Neuronal stem cell (in vitro differentiated cells): Measurements from ENCODE around the gene XYLT2.
A peak's percentile ranks its signal among the peaks of the same experiment; 100 is the strongest.

ENCODE experiments used
- DNase-seq: peaks from one replicate; pipeline ENCODE4 v3.0.0-alpha.2; 2013; ENCODE audit warnings: low spot score
- H2AFZ ChIP-seq: one replicate; pipeline ENCODE4 v1.6.1; 2013; ENCODE audit warnings: mild to moderate bottlenecking, low read length, inconsistent platforms
- H2AK5ac ChIP-seq: 2 replicates; pipeline ENCODE4 v1.6.1; 2013; ENCODE audit warnings: low read depth, mild to moderate bottlenecking, inconsistent platforms, low read length, moderate library complexity, mixed read lengths
- H2BK120ac ChIP-seq: 2 replicates; pipeline ENCODE4 v1.6.1; 2013; ENCODE audit warnings: low read depth, mild to moderate bottlenecking, inconsistent platforms, low read length, moderate library complexity, mixed read lengths
- H2BK12ac ChIP-seq: one replicate; pipeline ENCODE4 v1.6.1; 2013; ENCODE audit warnings: low read length, inconsistent platforms
- H2BK15ac ChIP-seq: 2 replicates; pipeline ENCODE4 v1.6.1; 2013; ENCODE audit warnings: mild to moderate bottlenecking, low read length, inconsistent platforms, mixed read lengths
- H2BK5ac ChIP-seq: one replicate; pipeline ENCODE4 v1.6.1; 2013; ENCODE audit warnings: inconsistent platforms, mild to moderate bottlenecking, low read length, moderate library complexity
- H3K14ac ChIP-seq: one replicate; pipeline ENCODE4 v1.6.1; 2013; ENCODE audit warnings: low read length, inconsistent platforms
- H3K18ac ChIP-seq: 2 replicates; pipeline ENCODE4 v1.6.1; 2013; ENCODE audit warnings: low read length, inconsistent platforms
- H3K23ac ChIP-seq: 2 replicates; pipeline ENCODE4 v1.6.1; 2013; ENCODE audit warnings: low read depth, mild to moderate bottlenecking, mixed read lengths, low read length, inconsistent platforms; ENCODE audit not compliant: poor library complexity
- H3K27ac ChIP-seq: replicated peaks from 3 replicates; pipeline ENCODE4 v1.5.1; 2013; ENCODE audit warnings: low read length, inconsistent platforms
- H3K27me3 ChIP-seq, 3 experiments: 2 replicates each; pipeline ENCODE4 v1.6.1; 2013; ENCODE audit warnings: low read length in 3 of 3, mild to moderate bottlenecking in 2 of 3, inconsistent platforms in 1 of 3, low read depth in 1 of 3, mixed read lengths in 1 of 3, moderate library complexity in 1 of 3; ENCODE audit not compliant: control insufficient read depth in 3 of 3, insufficient read depth in 3 of 3
- H3K36me3 ChIP-seq, 2 donors: replicated peaks in 1 of 2; 2 replicates each; pipeline ENCODE4 v1.6.1; 2013; ENCODE audit warnings: low read length in 2 of 2; ENCODE audit not compliant: control insufficient read depth in 2 of 2, insufficient read depth in 2 of 2
- H3K4ac ChIP-seq: 2 replicates; pipeline ENCODE4 v1.6.1; 2013; ENCODE audit warnings: inconsistent platforms, mild to moderate bottlenecking, low read length, moderate library complexity
- H3K4me1 ChIP-seq, 2 donors: 1 replicate in 1 of 2; 2 replicates in 1 of 2; pipeline ENCODE4 v1.6.1; 2013; ENCODE audit warnings: low read length in 2 of 2, low read depth in 1 of 2; ENCODE audit not compliant: control insufficient read depth in 2 of 2, insufficient read depth in 1 of 2
- H3K4me2 ChIP-seq: one replicate; pipeline ENCODE4 v1.6.1; 2013; ENCODE audit warnings: mild to moderate bottlenecking, low read length, inconsistent platforms; ENCODE audit not compliant: insufficient read depth, poor library complexity, severe bottlenecking
- H3K4me3 ChIP-seq, 2 donors: 2 replicates each; pipeline ENCODE4 v1.5.1; 2013; ENCODE audit warnings: low read length in 2 of 2, mild to moderate bottlenecking in 2 of 2, inconsistent platforms in 1 of 2, moderate library complexity in 1 of 2
- H3K79me1 ChIP-seq: one replicate; pipeline ENCODE4 v1.6.1; 2013; ENCODE audit warnings: low read depth, mild to moderate bottlenecking, inconsistent platforms, low read length, moderate library complexity
- H3K9ac ChIP-seq: one replicate; pipeline ENCODE4 v1.6.1; 2013; ENCODE audit warnings: mild to moderate bottlenecking, low read depth, low read length, inconsistent platforms; ENCODE audit not compliant: poor library complexity
- H3K9me3 ChIP-seq, 2 donors: replicated peaks in 1 of 2; 2 replicates each; pipeline versions ENCODE3 to v1.6.1; 2013; ENCODE audit warnings: low read length in 2 of 2, mild to moderate bottlenecking in 2 of 2, inconsistent platforms in 1 of 2, low read depth in 1 of 2, mixed read lengths in 1 of 2, moderate library complexity in 1 of 2; ENCODE audit not compliant: control insufficient read depth in 2 of 2, insufficient read depth in 1 of 2
- H4K8ac ChIP-seq: one replicate; pipeline ENCODE4 v1.6.1; 2013; ENCODE audit warnings: low read depth, mild to moderate bottlenecking, inconsistent platforms, low read length, moderate library complexity
- H4K91ac ChIP-seq: one replicate; pipeline ENCODE4 v1.6.1; 2013; ENCODE audit warnings: low read length, low read depth, mild to moderate bottlenecking, inconsistent platforms; ENCODE audit not compliant: poor library complexity
- WGBS, 2 donors: extraction: QIAGEN DNeasy Blood & Tissue Kit; methylation state at CpG; one replicate each; pipeline ENCODE4 v1.1.7; 2013; ENCODE audit warnings: missing lambda C conversion rate in 2 of 2, mixed read lengths in 1 of 2; ENCODE audit not compliant: insufficient read length in 2 of 2, insufficient replicate concordance in 1 of 2; ENCODE audit errors: extremely low coverage in 2 of 2; 5-methylcytosine and 5-hydroxymethylcytosine counted together

XYLT2 gene

GRCh38 chr17:50365649-50366393, 19.9 kb downstream of the XYLT2 start:
- no CpG with 5 or more reads among the region's 14 CpGs for WGBS, 2 donors
- H3K14ac ChIP-seq: no peak overlapping the region
- no peak overlapping the region for H2BK15ac ChIP-seq
- H3K18ac ChIP-seq: no peak overlapping the region
- no peak overlapping the region for H4K8ac ChIP-seq
- H3K27ac ChIP-seq: no peak overlapping the region
- no peak overlapping the region for H2BK5ac ChIP-seq
- no peak for DNase-seq
- no peak overlapping the region for H3K4ac ChIP-seq
- H3K79me1 ChIP-seq: no peaks in the 10 kb centered on the region
- H3K9me3 ChIP-seq: no peaks in the 10 kb centered on the region
- no peak overlapping the region for H3K4me2 ChIP-seq
- H3K36me3 ChIP-seq: peaks cover 26 to 60% of the 10 kb centered on the region in 2 donors
- no peak overlapping the region for H2AFZ ChIP-seq
- H2BK12ac ChIP-seq: no peak overlapping the region
- no peak overlapping the region for H2BK120ac ChIP-seq
- H3K4me3 ChIP-seq: no peak overlapping the region
- no peak overlapping the region for H4K91ac ChIP-seq
- H3K27me3 ChIP-seq: no peaks in the 10 kb centered on the region
- no peak overlapping the region for H3K9ac ChIP-seq
- H3K4me1 ChIP-seq: peaks cover 17 to 35% of the 10 kb centered on the region in 2 donors
- H3K23ac ChIP-seq: no peak overlapping the region
- H2AK5ac ChIP-seq: no peak overlapping the region

GRCh38 chr17:50367401-50367800, 21.5 kb downstream of the XYLT2 start:
- Histone ChIP-seq H3K27me3 (no peaks in the 10 kb centered on the region), H4K8ac (no peak overlapping the region), H3K23ac (no peak overlapping the region), H3K4me2 (no peak overlapping the region), H3K9me3 (no peaks in the 10 kb centered on the region), H2BK5ac (no peak overlapping the region), H3K79me1 (no peaks in the 10 kb centered on the region), H2BK15ac (no peak overlapping the region), H2AK5ac (no peak overlapping the region), H3K9ac (no peak overlapping the region), H2BK120ac (no peak overlapping the region), H2AFZ (no peak overlapping the region), H4K91ac (no peak overlapping the region), H2BK12ac (no peak overlapping the region), H3K18ac (no peak overlapping the region), H3K14ac (no peak overlapping the region), H3K27ac (no peak overlapping the region), H3K4me3 (no peak overlapping the region), H3K36me3 (peaks cover 28 to 65% of the 10 kb centered on the region in 2 donors), H3K4me1 (peaks cover 20 to 36% of the 10 kb centered on the region in 2 donors), H3K4ac (no peak overlapping the region)
- no peak for DNase-seq
- WGBS, 2 donors: no CpG with 5 or more reads among the region's 1 CpG

GRCh38 chr17:50370052-50370451, 24.1 kb downstream of the XYLT2 start:
- H2BK120ac ChIP-seq: no peak overlapping the region
- H3K36me3 ChIP-seq: peaks cover 29 to 70% of the 10 kb centered on the region in 2 donors
- WGBS, 2 donors: no CpG with 5 or more reads among the region's 5 CpGs

GRCh38 chr17:50371526-50371925, 25.6 kb downstream of the XYLT2 start:
- Histone ChIP-seq H2BK12ac (no peak overlapping the region), H2BK15ac (no peak overlapping the region), H4K8ac (no peak overlapping the region), H3K4me3 (peak overlapping the region in 1 of 2 donors; percentile 82), H3K4me2 (no peak overlapping the region), H3K14ac (no peak overlapping the region), H3K9me3 (no peaks in the 10 kb centered on the region), H2AK5ac (no peak overlapping the region), H2BK120ac (no peak overlapping the region), H2AFZ (no peak overlapping the region), H2BK5ac (no peak overlapping the region), H3K18ac (no peak overlapping the region), H4K91ac (no peak overlapping the region), H3K9ac (no peak overlapping the region), H3K27ac (no peak overlapping the region), H3K4ac (no peak overlapping the region), H3K27me3 (no peaks in the 10 kb centered on the region), H3K23ac (no peak overlapping the region), H3K36me3 (peaks cover 27 to 73% of the 10 kb centered on the region in 2 donors), H3K79me1 (no peaks in the 10 kb centered on the region), H3K4me1 (peaks cover 4 to 6% of the 10 kb centered on the region in 2 donors)
- no peak for DNase-seq
- WGBS, 2 donors: no CpG with 5 or more reads among the region's 2 CpGs

More at GRCh38 chr17:50370052-50370451, 24.1 kb downstream of the XYLT2 start:
- Histone ChIP-seq H3K27me3 (no peaks in the 10 kb centered on the region), H4K91ac (no peak overlapping the region), H3K4me2 (no peak overlapping the region), H3K4me3 (no peak overlapping the region), H2BK12ac (no peak overlapping the region), H2BK15ac (no peak overlapping the region), H3K23ac (no peak overlapping the region), H3K79me1 (no peaks in the 10 kb centered on the region), H3K4me1 (peaks cover 4 to 15% of the 10 kb centered on the region in 2 donors), H2BK5ac (no peak overlapping the region), H3K18ac (no peak overlapping the region), H3K4ac (no peak overlapping the region), H3K9ac (no peak overlapping the region), H3K9me3 (no peaks in the 10 kb centered on the region), H2AFZ (no peak overlapping the region), H2AK5ac (no peak overlapping the region), H3K14ac (no peak overlapping the region), H4K8ac (no peak overlapping the region), H3K27ac (no peak overlapping the region)
- DNase-seq: no peak
